GM21529 (cell line): ENCODE measurements around the gene FZR1.
"Not testable (repeated sequence)": the region's sequence is repeated elsewhere in the genome, so short reads cannot be mapped to it uniquely, and the experiment has no call there.

ENCODE experiments used
- ATAC-seq: cut with Tn5 transposase; IDR thresholded peaks from one replicate; pipeline ENCODE4 v1.9.1; 2021; ENCODE audit not compliant: unreplicated experiment

Gene FZR1

GRCh38 chr19:3494051-3494450 is 12.1 kb upstream of the FZR1 start:
- ATAC-seq, result no peak

- ATAC-seq, result no peak
Measured at GRCh38 chr19:3494559-3494958, 11.6 kb upstream of the FZR1 start.

- ATAC-seq, result no peak
Measured at GRCh38 chr19:3496392-3497273, 9.5 kb upstream of the FZR1 start.

- ATAC-seq, result no peak
Measured at GRCh38 chr19:3497757-3498520, 8.2 kb upstream of the FZR1 start.

- no peak for ATAC-seq
Measured at GRCh38 chr19:3499738-3500428, 6.2 kb upstream of the FZR1 start.

- ATAC-seq, result peak; percentile 77
Measured at GRCh38 chr19:3500429-3501101, 5.5 kb upstream of the FZR1 start, which contains the start of gene DOHH. Gene DOHH (minus strand): TSS chr19:3500674. CDS start chr19:3496814, 3,860 bp downstream.

- ATAC-seq, result no peak
Measured at GRCh38 chr19:3501780-3502179, 4.3 kb upstream of the FZR1 start.

- no peak for ATAC-seq
Measured at GRCh38 chr19:3503036-3503572, 3.0 kb upstream of the FZR1 start.

- ATAC-seq, result no peak
Measured at GRCh38 chr19:3504735-3505134, 1.4 kb upstream of the FZR1 start.

GRCh38 chr19:3506384-3507340 is 551 bp downstream of the FZR1 start:
- peak; percentile 12 for ATAC-seq

GRCh38 chr19:3507371-3508120 is 1.4 kb downstream of the FZR1 start:
- ATAC-seq, result no peak

- not testable (repeated sequence) for ATAC-seq
Measured at GRCh38 chr19:3508121-3508661, 2.1 kb downstream of the FZR1 start.

GRCh38 chr19:3508771-3509535 is 2.8 kb downstream of the FZR1 start:
- no peak for ATAC-seq

- no peak for ATAC-seq
Measured at GRCh38 chr19:3509566-3509989, 3.5 kb downstream of the FZR1 start.

- ATAC-seq, result no peak
Measured at GRCh38 chr19:3510727-3511126, 4.6 kb downstream of the FZR1 start.

- ATAC-seq, result no peak
Measured at GRCh38 chr19:3511506-3512251, 5.6 kb downstream of the FZR1 start.
